WTC11 (cell line): ENCODE results near the gene SBF2. TPM values are rescaled to one million over a fixed set of nuclear protein-coding genes. Genes with fewer than 3 reads are reported as not detected.

ENCODE experiments used
- ATAC-seq: fragments of 200-7000 bp; cut with Tn5 transposase; 2 replicates; pipeline ENCODE4 v1.10.0; 2021; ENCODE audit warnings: mild to moderate bottlenecking, moderate library complexity
- CTCF ChIA-PET: fragments of 300-600 bp; sonication (Branson Sonifier 250); formaldehyde crosslinking; loops from one replicate; lab custom pipeline; 2021; ENCODE audit warnings: antibody characterized with exemption; lab: Charles Lee
- POLR2A ChIA-PET: fragments of 350-600 bp; sonication (Branson Sonifier 250); formaldehyde crosslinking; loops from one replicate; lab custom pipeline; 2021; ENCODE audit warnings: antibody characterized with exemption; lab: Charles Lee
- DNase-seq: peaks from one replicate; pipeline ENCODE4 v3.0.0; 2021; ENCODE audit warnings: low spot score
- H3K27ac Mint-ChIP-seq: 2 replicates; pipeline ENCODE4 v1.8.0; 2021; ENCODE audit warnings: mixed read lengths
- H3K27me3 Mint-ChIP-seq: 2 replicates; pipeline ENCODE4 v1.8.0; 2021; ENCODE audit warnings: low read depth, mild to moderate bottlenecking, moderate library complexity, mixed read lengths
- H3K36me3 Mint-ChIP-seq: 2 replicates; pipeline ENCODE4 v1.8.0; 2021; ENCODE audit warnings: mixed read lengths
- H3K4me1 Mint-ChIP-seq: 2 replicates; pipeline ENCODE4 v1.8.0; 2022; ENCODE audit warnings: mixed read lengths
- H3K4me3 Mint-ChIP-seq: 2 replicates; pipeline ENCODE4 v1.8.0; 2021; ENCODE audit warnings: mild to moderate bottlenecking, moderate library complexity, mixed read lengths
- H3K9me3 Mint-ChIP-seq: 2 replicates; pipeline ENCODE4 v1.8.0; 2021; ENCODE audit warnings: mixed read lengths
- EMX1 ChIP-seq: fragments of 250-450 bp; sonication (Bioruptor Pico); IDR thresholded peaks from 2 replicates; pipeline ENCODE4 v1.8.0; 2021; ENCODE audit warnings: mild to moderate bottlenecking
- GABPB1 ChIP-seq: sonication (generic); formaldehyde crosslinking; IDR thresholded peaks from 2 replicates; pipeline ENCODE4 v1.8.1; 2023; ENCODE audit warnings: mild to moderate bottlenecking, missing genetic modification reagents
- MXD4 ChIP-seq: fragments of 250-450 bp; sonication (Bioruptor Pico); IDR thresholded peaks from 2 replicates; pipeline ENCODE4 v1.8.0; 2021; ENCODE audit warnings: mild to moderate bottlenecking, moderate library complexity, borderline replicate concordance
- NFYB ChIP-seq: sonication (generic); formaldehyde crosslinking; conservative IDR thresholded peaks from 2 replicates; pipeline ENCODE4 v1.8.0; 2022; ENCODE audit warnings: low read depth, missing genetic modification reagents
- RELA ChIP-seq: sonication (generic); formaldehyde crosslinking; IDR thresholded peaks from 2 replicates; pipeline ENCODE4 v1.8.1; 2022; ENCODE audit warnings: missing genetic modification reagents, mild to moderate bottlenecking, borderline replicate concordance
- SMAD3 ChIP-seq: sonication (generic); formaldehyde crosslinking; IDR thresholded peaks from 2 replicates; pipeline ENCODE4 v1.8.0; 2022; ENCODE audit warnings: missing genetic modification reagents, mild to moderate bottlenecking, borderline replicate concordance
- SMAD4 ChIP-seq: sonication (generic); formaldehyde crosslinking; IDR thresholded peaks from 2 replicates; pipeline ENCODE4 v1.8.0; 2022; ENCODE audit warnings: mild to moderate bottlenecking, missing genetic modification reagents
- TCF7 ChIP-seq: sonication (generic); formaldehyde crosslinking; IDR thresholded peaks from 2 replicates; pipeline ENCODE4 v1.8.0; 2022; ENCODE audit warnings: mild to moderate bottlenecking, low read depth, missing genetic modification reagents, moderate library complexity
- ZBTB21 ChIP-seq: sonication (generic); formaldehyde crosslinking; IDR thresholded peaks from 2 replicates; pipeline ENCODE4 v1.8.1; 2023; ENCODE audit warnings: mild to moderate bottlenecking, missing genetic modification reagents, borderline replicate concordance
- total RNA-seq: library from RNA; stranded (reverse); gene quantifications from 3 replicates; pipeline ENCODE4 v1.2.3, GENCODE V29; 2021
- TF ChIP-seq, protein P1 (sequence below): fragments of 250-450 bp; sonication (Bioruptor Pico); IDR thresholded peaks from 2 replicates; pipeline ENCODE4 v1.9.0; 2021; ENCODE audit warnings: moderate library complexity, mild to moderate bottlenecking, inconsistent platforms, borderline replicate concordance
- TF ChIP-seq, protein P2 (sequence below): sonication (generic); formaldehyde crosslinking; IDR thresholded peaks from 2 replicates; pipeline ENCODE4 v1.8.0; 2022; ENCODE audit warnings: mild to moderate bottlenecking, missing genetic modification reagents
- TF ChIP-seq, protein P3 (sequence below): sonication (generic); formaldehyde crosslinking; IDR thresholded peaks from 2 replicates; pipeline ENCODE4 v1.8.1; 2023; ENCODE audit warnings: mild to moderate bottlenecking, moderate library complexity, missing genetic modification reagents
- TF ChIP-seq, protein P4 (sequence below): sonication (generic); formaldehyde crosslinking; IDR thresholded peaks from 2 replicates; pipeline ENCODE4 v1.8.1; 2022; ENCODE audit warnings: low read depth, missing genetic modification reagents, borderline replicate concordance
- TF ChIP-seq, protein P5 (sequence below): sonication (generic); formaldehyde crosslinking; IDR thresholded peaks from 2 replicates; pipeline ENCODE4 v1.8.1; 2023; ENCODE audit warnings: mild to moderate bottlenecking, missing genetic modification reagents, moderate library complexity
- TF ChIP-seq, protein P6 (sequence below): fragments of 250-450 bp; sonication (Bioruptor Pico); conservative IDR thresholded peaks from 2 replicates; pipeline ENCODE4 v1.9.0; 2021; ENCODE audit warnings: mild to moderate bottlenecking
- TF ChIP-seq, protein P7 (sequence below): sonication (generic); formaldehyde crosslinking; conservative IDR thresholded peaks from 2 replicates; pipeline ENCODE4 v1.8.1; 2023; ENCODE audit warnings: mild to moderate bottlenecking, low read depth, missing genetic modification reagents, moderate library complexity
- TF ChIP-seq, protein P8 (sequence below): sonication (generic); formaldehyde crosslinking; IDR thresholded peaks from 2 replicates; pipeline ENCODE4 v1.8.1; 2023; ENCODE audit warnings: mild to moderate bottlenecking, missing genetic modification reagents, borderline replicate concordance

The SBF2 gene
- total RNA-seq, 1 experiment from 2014 or later, result 47.6 TPM

DNA sequence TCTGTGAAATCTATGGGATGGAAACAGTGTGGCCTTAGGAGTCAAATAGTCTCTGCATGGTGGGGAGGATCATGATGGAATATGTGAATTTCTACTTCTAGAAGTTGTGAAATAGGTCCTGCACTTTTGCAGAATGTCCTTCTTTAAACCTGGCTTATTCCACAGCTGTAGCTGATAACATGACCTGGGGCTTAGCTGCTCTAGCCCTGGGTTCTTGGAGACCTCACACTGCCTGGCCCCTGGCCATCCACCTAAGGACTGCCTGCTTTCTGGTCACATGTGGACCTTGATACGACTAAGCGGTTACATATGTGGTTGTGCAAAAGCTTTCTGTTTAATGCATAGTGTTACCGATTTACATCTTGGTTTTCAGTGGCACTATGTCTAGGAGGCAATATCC is 541.9 kb downstream of the SBF2 start:
- TF ChIP-seq SMAD3 (CRISPR knock-in tag) (no peak), RELA (CRISPR knock-in tag) (no peak), MXD4 (CRISPR knock-in tag) (no peak), SMAD4 (no peak), NFYB (CRISPR knock-in tag) (no peak), EMX1 (CRISPR knock-in tag) (no peak), TCF7 (no peak), GABPB1 (CRISPR knock-in tag) (no peak), ZBTB21 (no peak)
- TF ChIP-seq, protein P1, sequence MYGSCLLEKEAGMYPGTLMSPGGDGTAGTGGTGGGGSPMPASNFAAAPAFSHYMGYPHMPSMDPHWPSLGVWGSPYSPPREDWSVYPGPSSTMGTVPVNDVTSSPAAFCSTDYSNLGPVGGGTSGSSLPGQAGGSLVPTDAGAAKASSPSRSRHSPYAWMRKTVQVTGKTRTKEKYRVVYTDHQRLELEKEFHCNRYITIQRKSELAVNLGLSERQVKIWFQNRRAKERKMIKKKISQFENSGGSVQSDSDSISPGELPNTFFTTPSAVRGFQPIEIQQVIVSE (CRISPR knock-in tag), result no peak
- TF ChIP-seq, protein P2, sequence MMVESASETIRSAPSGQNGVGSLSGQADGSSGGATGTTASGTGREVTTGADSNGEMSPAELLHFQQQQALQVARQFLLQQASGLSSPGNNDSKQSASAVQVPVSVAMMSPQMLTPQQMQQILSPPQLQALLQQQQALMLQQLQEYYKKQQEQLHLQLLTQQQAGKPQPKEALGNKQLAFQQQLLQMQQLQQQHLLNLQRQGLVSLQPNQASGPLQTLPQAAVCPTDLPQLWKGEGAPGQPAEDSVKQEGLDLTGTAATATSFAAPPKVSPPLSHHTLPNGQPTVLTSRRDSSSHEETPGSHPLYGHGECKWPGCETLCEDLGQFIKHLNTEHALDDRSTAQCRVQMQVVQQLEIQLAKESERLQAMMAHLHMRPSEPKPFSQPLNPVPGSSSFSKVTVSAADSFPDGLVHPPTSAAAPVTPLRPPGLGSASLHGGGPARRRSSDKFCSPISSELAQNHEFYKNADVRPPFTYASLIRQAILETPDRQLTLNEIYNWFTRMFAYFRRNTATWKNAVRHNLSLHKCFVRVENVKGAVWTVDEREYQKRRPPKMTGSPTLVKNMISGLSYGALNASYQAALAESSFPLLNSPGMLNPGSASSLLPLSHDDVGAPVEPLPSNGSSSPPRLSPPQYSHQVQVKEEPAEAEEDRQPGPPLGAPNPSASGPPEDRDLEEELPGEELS (CRISPR knock-in tag), result no peak
- TF ChIP-seq, protein P3, sequence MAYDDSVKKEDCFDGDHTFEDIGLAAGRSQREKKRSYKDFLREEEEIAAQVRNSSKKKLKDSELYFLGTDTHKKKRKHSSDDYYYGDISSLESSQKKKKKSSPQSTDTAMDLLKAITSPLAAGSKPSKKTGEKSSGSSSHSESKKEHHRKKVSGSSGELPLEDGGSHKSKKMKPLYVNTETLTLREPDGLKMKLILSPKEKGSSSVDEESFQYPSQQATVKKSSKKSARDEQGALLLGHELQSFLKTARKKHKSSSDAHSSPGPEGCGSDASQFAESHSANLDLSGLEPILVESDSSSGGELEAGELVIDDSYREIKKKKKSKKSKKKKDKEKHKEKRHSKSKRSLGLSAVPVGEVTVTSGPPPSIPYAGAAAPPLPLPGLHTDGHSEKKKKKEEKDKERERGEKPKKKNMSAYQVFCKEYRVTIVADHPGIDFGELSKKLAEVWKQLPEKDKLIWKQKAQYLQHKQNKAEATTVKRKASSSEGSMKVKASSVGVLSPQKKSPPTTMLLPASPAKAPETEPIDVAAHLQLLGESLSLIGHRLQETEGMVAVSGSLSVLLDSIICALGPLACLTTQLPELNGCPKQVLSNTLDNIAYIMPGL (CRISPR knock-in tag), result no peak
- TF ChIP-seq, protein P4, sequence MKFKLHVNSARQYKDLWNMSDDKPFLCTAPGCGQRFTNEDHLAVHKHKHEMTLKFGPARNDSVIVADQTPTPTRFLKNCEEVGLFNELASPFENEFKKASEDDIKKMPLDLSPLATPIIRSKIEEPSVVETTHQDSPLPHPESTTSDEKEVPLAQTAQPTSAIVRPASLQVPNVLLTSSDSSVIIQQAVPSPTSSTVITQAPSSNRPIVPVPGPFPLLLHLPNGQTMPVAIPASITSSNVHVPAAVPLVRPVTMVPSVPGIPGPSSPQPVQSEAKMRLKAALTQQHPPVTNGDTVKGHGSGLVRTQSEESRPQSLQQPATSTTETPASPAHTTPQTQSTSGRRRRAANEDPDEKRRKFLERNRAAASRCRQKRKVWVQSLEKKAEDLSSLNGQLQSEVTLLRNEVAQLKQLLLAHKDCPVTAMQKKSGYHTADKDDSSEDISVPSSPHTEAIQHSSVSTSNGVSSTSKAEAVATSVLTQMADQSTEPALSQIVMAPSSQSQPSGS (CRISPR knock-in tag), result no peak
- TF ChIP-seq, protein P5, sequence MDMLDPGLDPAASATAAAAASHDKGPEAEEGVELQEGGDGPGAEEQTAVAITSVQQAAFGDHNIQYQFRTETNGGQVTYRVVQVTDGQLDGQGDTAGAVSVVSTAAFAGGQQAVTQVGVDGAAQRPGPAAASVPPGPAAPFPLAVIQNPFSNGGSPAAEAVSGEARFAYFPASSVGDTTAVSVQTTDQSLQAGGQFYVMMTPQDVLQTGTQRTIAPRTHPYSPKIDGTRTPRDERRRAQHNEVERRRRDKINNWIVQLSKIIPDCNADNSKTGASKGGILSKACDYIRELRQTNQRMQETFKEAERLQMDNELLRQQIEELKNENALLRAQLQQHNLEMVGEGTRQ (CRISPR knock-in tag), result no peak
- TF ChIP-seq, protein P6, sequence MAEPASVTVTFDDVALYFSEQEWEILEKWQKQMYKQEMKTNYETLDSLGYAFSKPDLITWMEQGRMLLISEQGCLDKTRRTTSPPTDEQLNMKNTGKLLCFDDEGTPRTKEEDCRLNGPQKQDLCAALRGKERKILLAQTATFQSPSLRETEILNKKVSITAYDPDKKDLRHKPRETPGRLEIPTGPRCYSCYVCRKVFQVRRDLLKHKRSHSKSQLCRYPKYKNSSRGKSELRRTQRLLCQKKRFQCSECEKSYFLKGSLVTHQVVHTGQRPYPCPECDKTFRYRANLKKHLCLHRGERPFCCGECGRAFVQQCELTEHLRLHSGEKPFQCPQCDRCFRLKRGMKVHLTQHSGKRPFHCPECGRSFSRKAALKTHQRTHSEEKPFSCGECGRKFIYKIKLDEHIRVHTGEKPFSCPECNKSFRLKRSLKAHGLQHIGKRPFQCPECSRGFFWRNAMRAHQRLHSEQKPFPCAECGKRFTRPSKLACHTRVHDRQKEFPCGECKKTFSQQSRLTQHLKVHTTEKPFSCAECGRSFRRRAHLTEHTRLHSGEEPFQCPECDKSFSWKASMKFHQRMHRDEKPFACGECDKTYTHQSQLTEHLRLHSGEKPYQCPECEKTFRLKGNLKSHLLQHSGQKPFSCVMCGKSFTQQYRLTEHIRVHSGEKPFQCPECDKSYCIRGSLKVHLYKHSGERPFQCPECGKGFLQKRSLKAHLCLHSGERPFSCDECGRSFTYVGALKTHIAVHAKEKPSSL (CRISPR knock-in tag), result no peak
- TF ChIP-seq, protein P7, sequence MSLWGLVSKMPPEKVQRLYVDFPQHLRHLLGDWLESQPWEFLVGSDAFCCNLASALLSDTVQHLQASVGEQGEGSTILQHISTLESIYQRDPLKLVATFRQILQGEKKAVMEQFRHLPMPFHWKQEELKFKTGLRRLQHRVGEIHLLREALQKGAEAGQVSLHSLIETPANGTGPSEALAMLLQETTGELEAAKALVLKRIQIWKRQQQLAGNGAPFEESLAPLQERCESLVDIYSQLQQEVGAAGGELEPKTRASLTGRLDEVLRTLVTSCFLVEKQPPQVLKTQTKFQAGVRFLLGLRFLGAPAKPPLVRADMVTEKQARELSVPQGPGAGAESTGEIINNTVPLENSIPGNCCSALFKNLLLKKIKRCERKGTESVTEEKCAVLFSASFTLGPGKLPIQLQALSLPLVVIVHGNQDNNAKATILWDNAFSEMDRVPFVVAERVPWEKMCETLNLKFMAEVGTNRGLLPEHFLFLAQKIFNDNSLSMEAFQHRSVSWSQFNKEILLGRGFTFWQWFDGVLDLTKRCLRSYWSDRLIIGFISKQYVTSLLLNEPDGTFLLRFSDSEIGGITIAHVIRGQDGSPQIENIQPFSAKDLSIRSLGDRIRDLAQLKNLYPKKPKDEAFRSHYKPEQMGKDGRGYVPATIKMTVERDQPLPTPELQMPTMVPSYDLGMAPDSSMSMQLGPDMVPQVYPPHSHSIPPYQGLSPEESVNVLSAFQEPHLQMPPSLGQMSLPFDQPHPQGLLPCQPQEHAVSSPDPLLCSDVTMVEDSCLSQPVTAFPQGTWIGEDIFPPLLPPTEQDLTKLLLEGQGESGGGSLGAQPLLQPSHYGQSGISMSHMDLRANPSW, result no peak
- TF ChIP-seq, protein P8, sequence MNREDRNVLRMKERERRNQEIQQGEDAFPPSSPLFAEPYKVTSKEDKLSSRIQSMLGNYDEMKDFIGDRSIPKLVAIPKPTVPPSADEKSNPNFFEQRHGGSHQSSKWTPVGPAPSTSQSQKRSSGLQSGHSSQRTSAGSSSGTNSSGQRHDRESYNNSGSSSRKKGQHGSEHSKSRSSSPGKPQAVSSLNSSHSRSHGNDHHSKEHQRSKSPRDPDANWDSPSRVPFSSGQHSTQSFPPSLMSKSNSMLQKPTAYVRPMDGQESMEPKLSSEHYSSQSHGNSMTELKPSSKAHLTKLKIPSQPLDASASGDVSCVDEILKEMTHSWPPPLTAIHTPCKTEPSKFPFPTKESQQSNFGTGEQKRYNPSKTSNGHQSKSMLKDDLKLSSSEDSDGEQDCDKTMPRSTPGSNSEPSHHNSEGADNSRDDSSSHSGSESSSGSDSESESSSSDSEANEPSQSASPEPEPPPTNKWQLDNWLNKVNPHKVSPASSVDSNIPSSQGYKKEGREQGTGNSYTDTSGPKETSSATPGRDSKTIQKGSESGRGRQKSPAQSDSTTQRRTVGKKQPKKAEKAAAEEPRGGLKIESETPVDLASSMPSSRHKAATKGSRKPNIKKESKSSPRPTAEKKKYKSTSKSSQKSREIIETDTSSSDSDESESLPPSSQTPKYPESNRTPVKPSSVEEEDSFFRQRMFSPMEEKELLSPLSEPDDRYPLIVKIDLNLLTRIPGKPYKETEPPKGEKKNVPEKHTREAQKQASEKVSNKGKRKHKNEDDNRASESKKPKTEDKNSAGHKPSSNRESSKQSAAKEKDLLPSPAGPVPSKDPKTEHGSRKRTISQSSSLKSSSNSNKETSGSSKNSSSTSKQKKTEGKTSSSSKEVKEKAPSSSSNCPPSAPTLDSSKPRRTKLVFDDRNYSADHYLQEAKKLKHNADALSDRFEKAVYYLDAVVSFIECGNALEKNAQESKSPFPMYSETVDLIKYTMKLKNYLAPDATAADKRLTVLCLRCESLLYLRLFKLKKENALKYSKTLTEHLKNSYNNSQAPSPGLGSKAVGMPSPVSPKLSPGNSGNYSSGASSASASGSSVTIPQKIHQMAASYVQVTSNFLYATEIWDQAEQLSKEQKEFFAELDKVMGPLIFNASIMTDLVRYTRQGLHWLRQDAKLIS, result no peak
- ATAC-seq (no peak), DNase-seq (no peak)
- CTCF ChIA-PET, result no interaction called here
- Mint-ChIP-seq H3K36me3 (peaks cover 28% of the 10 kb centered on the region), H3K27me3 (no peaks in the 10 kb centered on the region), H3K27ac (no peak overlapping the region), H3K9me3 (no peaks in the 10 kb centered on the region), H3K4me3 (no peak overlapping the region), H3K4me1 (peaks cover 36% of the 10 kb centered on the region)
- POLR2A ChIA-PET, result no interaction called here
